HepG2 (cell line): ENCODE results near the gene HTATIP2. TPM values are rescaled to one million over a fixed set of nuclear protein-coding genes. Genes with fewer than 3 reads are reported as not detected.

Experiments used
- ATAC-seq: fragments of 200-7000 bp; cut with Tn5 transposase; 3 replicates; pipeline ENCODE4 v1.9.1; 2020; ENCODE audit warnings: mild to moderate bottlenecking, moderate library complexity
- BruUV-seq: library from RNA; stranded (reverse); fragments of 400-500 nt; replicated peaks from 2 replicates; lab custom pipeline; 2021; lab: Mats Ljungman, UMichigan
- CTCF ChIA-PET: fragments of 300-600 bp; formaldehyde crosslinking; extraction: SDS; loops from one replicate; lab custom pipeline; 2021; ENCODE audit warnings: low total read pairs, inconsistent platforms, low intra/inter-chr PET ratio; lab: Yijun Ruan, JAX
- POLR2A ChIA-PET: fragments of 350-600 bp; sonication (Branson Sonifier 250); formaldehyde crosslinking; loops from one replicate; lab custom pipeline; 2020; ENCODE audit warnings: antibody characterized with exemption, inconsistent platforms; lab: Yijun Ruan, JAX
- DNase-seq: peaks from one replicate; pipeline ENCODE4 v3.0.0-alpha.2; 2015; ENCODE audit warnings: low spot score
- FAIRE-seq: peaks from 3 replicates; lab custom pipeline; 2011; peaks lifted over from hg19 to GRCh38; lab: Jason Lieb, UNC
- H2AFZ ChIP-seq: one replicate; pipeline ENCODE4 v1.6.1; 2011; ENCODE audit warnings: low read length, inconsistent platforms
- H3K27ac ChIP-seq: fragments of 300-600 bp; 3 replicates; pipeline ENCODE4 v1.8.0; 2011; ENCODE audit warnings: mixed run types, mild to moderate bottlenecking, mixed read lengths, low read length, inconsistent platforms; ENCODE audit not compliant: insufficient read depth; ENCODE audit errors: extremely low read length
- H3K27me3 ChIP-seq, 2 experiments: fragments of 200-600 bp in 1 of 2; 2 replicates in 1 of 2; 3 replicates in 1 of 2; pipeline versions ENCODE4 v1.6.0 to v1.8.0; 2011; ENCODE audit warnings: low read length in 2 of 2, mild to moderate bottlenecking in 2 of 2, moderate library complexity in 2 of 2, inconsistent platforms in 1 of 2; ENCODE audit not compliant: insufficient read depth in 2 of 2, control insufficient read depth in 1 of 2
- H3K36me3 ChIP-seq, 2 experiments: fragments of 200-600 bp in 1 of 2; replicated peaks in 1 of 2; 2 replicates in 1 of 2; 3 replicates in 1 of 2; pipeline versions ENCODE4 v1.5.1 to v1.8.0; 2011; ENCODE audit warnings: low read length in 2 of 2, inconsistent platforms in 1 of 2; ENCODE audit not compliant: insufficient read depth in 2 of 2, control insufficient read depth in 1 of 2
- H3K4me1 ChIP-seq: 2 replicates; pipeline ENCODE4 v1.5.1; 2012; ENCODE audit warnings: low read length, inconsistent platforms; ENCODE audit not compliant: insufficient read depth
- H3K4me2 ChIP-seq: 2 replicates; pipeline ENCODE4 v1.6.0; 2011; ENCODE audit warnings: low read depth, low read length, inconsistent platforms
- H3K4me3 ChIP-seq, 3 experiments: fragments of 200-600 bp in 1 of 3; sonication (generic), shearing (Covaris generic) in 1 of 3; replicated peaks in 1 of 3; 2 replicates each; pipeline ENCODE4 v1.5.1; 2011 to 2016; ENCODE audit warnings: low read length in 3 of 3, inconsistent platforms in 2 of 3, low read depth in 2 of 3, mild to moderate bottlenecking in 2 of 3, control low read depth in 1 of 3, mixed read lengths in 1 of 3; ENCODE audit not compliant: insufficient read depth in 1 of 3
- H3K79me2 ChIP-seq: one replicate; pipeline ENCODE4 v1.6.1; 2011; ENCODE audit warnings: low read length, inconsistent platforms; ENCODE audit not compliant: insufficient read depth
- H3K9ac ChIP-seq: 2 replicates; pipeline ENCODE4 v1.6.0; 2011; ENCODE audit warnings: mild to moderate bottlenecking, low read depth, low read length, inconsistent platforms; ENCODE audit not compliant: insufficient read depth
- H3K9me3 ChIP-seq: 2 replicates; pipeline ENCODE4 v1.5.1; 2012; ENCODE audit warnings: mild to moderate bottlenecking, low read length
- H4K20me1 ChIP-seq: 2 replicates; pipeline ENCODE4 v1.6.0; 2011; ENCODE audit warnings: inconsistent platforms, mild to moderate bottlenecking, low read length, moderate library complexity; ENCODE audit not compliant: insufficient read depth
- GMEB1 ChIP-seq: sonication (generic); formaldehyde crosslinking; IDR thresholded peaks from 2 replicates; pipeline ENCODE4 v1.5.1; 2020; ENCODE audit warnings: missing genetic modification reagents, mild to moderate bottlenecking, borderline replicate concordance
- HNRNPH1 ChIP-seq: fragments of 200-400 bp; formaldehyde crosslinking; optimal IDR thresholded peaks from 2 replicates; pipeline ENCODE3; 2017; ENCODE audit warnings: mild to moderate bottlenecking, low read depth, low read length
- IKZF4 ChIP-seq: sonication (generic); formaldehyde crosslinking; IDR thresholded peaks from 2 replicates; pipeline ENCODE4 v1.5.1; 2020; ENCODE audit warnings: borderline replicate concordance, mild to moderate bottlenecking, low read depth, missing genetic modification reagents; ENCODE audit errors: not compliant biosample characterization
- MATR3 ChIP-seq: sonication (generic); formaldehyde crosslinking; IDR thresholded peaks from 2 replicates; pipeline ENCODE4 v1.4.0; 2020; ENCODE audit warnings: missing genetic modification reagents
- MTF1 ChIP-seq: sonication (generic); formaldehyde crosslinking; IDR thresholded peaks from 2 replicates; pipeline ENCODE4 v1.5.0; 2020; ENCODE audit warnings: missing genetic modification reagents
- SOX6 ChIP-seq, 2 experiments: fragments of 450-650 bp in 1 of 2; sonication (generic) in 1 of 2; formaldehyde crosslinking in 1 of 2; IDR thresholded peaks; 2 replicates each; pipeline versions ENCODE4 v1.4.0 to v1.6.1; 2017 to 2020; ENCODE audit warnings: antibody characterized with exemption in 1 of 2, mild to moderate bottlenecking in 1 of 2, missing genetic modification reagents in 1 of 2
- SP1 ChIP-seq, 2 experiments: fragments of 450-650 bp in 1 of 2; sonication (generic) in 1 of 2; formaldehyde crosslinking in 1 of 2; IDR thresholded peaks; 2 replicates each; pipeline versions ENCODE4 v1.4.0 to v1.6.1; 2016 to 2020; ENCODE audit warnings: missing genetic modification reagents in 1 of 2
- TIGD3 ChIP-seq: sonication (generic); formaldehyde crosslinking; IDR thresholded peaks from 2 replicates; pipeline ENCODE4 v1.5.1; 2020; ENCODE audit warnings: mild to moderate bottlenecking, missing genetic modification reagents, borderline replicate concordance
- TP53 ChIP-seq: sonication (generic); formaldehyde crosslinking; conservative IDR thresholded peaks from 2 replicates; pipeline ENCODE4 v1.4.0; 2020; ENCODE audit warnings: missing genetic modification reagents
- TSC22D2 ChIP-seq: sonication (generic); formaldehyde crosslinking; IDR thresholded peaks from 2 replicates; pipeline ENCODE4 v1.5.1; 2020; ENCODE audit warnings: missing genetic modification reagents, mild to moderate bottlenecking, borderline replicate concordance
- ZNF17 ChIP-seq: sonication (generic); formaldehyde crosslinking; IDR thresholded peaks from 2 replicates; pipeline ENCODE4 v1.5.0; 2020; ENCODE audit warnings: mild to moderate bottlenecking, missing genetic modification reagents
- ZNF256 ChIP-seq: sonication (generic); formaldehyde crosslinking; conservative IDR thresholded peaks from 2 replicates; pipeline ENCODE4 v1.4.0; 2020; ENCODE audit warnings: missing genetic modification reagents
- ZNF329 ChIP-seq: sonication (generic); formaldehyde crosslinking; IDR thresholded peaks from 2 replicates; pipeline ENCODE4 v1.9.0; 2021; ENCODE audit warnings: low read depth, mild to moderate bottlenecking, missing genetic modification reagents
- ZNF44 ChIP-seq: sonication (generic); formaldehyde crosslinking; IDR thresholded peaks from 2 replicates; pipeline ENCODE4 v1.5.1; 2020; ENCODE audit warnings: mild to moderate bottlenecking, missing genetic modification reagents
- ZNF441 ChIP-seq: sonication (generic); formaldehyde crosslinking; IDR thresholded peaks from 2 replicates; pipeline ENCODE4 v1.7.0; 2021; ENCODE audit warnings: missing genetic modification reagents, borderline replicate concordance
- ZNF619 ChIP-seq: sonication (generic); formaldehyde crosslinking; IDR thresholded peaks from 2 replicates; pipeline ENCODE4 v1.4.0; 2020; ENCODE audit warnings: mild to moderate bottlenecking, missing genetic modification reagents
- ZNF678 ChIP-seq: sonication (generic); formaldehyde crosslinking; IDR thresholded peaks from 2 replicates; pipeline ENCODE4 v1.4.0; 2020; ENCODE audit warnings: mild to moderate bottlenecking, missing genetic modification reagents
- in situ Hi-C: cut with HindIII; loops from 2 replicates; pipeline ENCODE4 v1.10.0; 2017; ENCODE audit warnings: low pct_unique_long_range_greater_than_20kb; ENCODE audit not compliant: extremely low pct_ligation_motif_present
- intact Hi-C: fragments of 100-400 bp; cut with micrococcal nuclease; formaldehyde crosslinking; loops from one replicate; pipeline ENCODE4 v1.10.0; 2022; ENCODE audit not compliant: unreplicated experiment
- polyA plus RNA-seq, 8 experiments: library from polyadenylated mRNA; depleted of rRNA in 3 of 8; stranded (reverse) in 7 of 8; unstranded in 1 of 8; fragments of >200 nt; fragmentation: Illumina TruSeq in 4 of 8; extraction: Trizol in 4 of 8; gene quantifications; 2 replicates each; pipeline versions ENCODE4 v1.2.1 to v1.2.3, GENCODE V29; 2011 to 2016; ENCODE audit warnings: low read depth in 4 of 8, missing spikeins in 1 of 8, mixed read lengths in 1 of 8; ENCODE audit not compliant: insufficient read depth in 1 of 8
- total RNA-seq, 5 experiments: library from RNA; depleted of rRNA; stranded (reverse); fragments of >200 nt; fragmentation: Illumina TruSeq; extraction: Trizol; gene quantifications; 2 replicates each; pipeline ENCODE4 v1.2.3, GENCODE V29; 2016; ENCODE audit warnings: low read depth in 1 of 5
- TF ChIP-seq, protein P1 (sequence below): sonication (generic); formaldehyde crosslinking; IDR thresholded peaks from 2 replicates; pipeline ENCODE4 v1.4.0; 2020; ENCODE audit warnings: missing genetic modification reagents

Gene HTATIP2
- total and polyA plus RNA-seq, 2 of the 13 experiments (the other 11 are each of a cell fraction or from before 2014, with no cell fraction given) = not detected

GRCh38 chr11:20369826-20370225 lies 6.3 kb downstream of the HTATIP2 start:
- Histone ChIP-seq H3K4me3 (no peak overlapping the region), H3K27me3 (no peaks in the 10 kb centered on the region; a peak in 2 of 5 replicates), H3K9me3 (no peaks in the 10 kb centered on the region), H2AFZ (no peak overlapping the region), H3K4me1 (peaks cover 17% of the 10 kb centered on the region), H3K36me3 (no peaks in the 10 kb centered on the region), H3K79me2 (no peaks in the 10 kb centered on the region), H3K27ac (no peak overlapping the region), H4K20me1 (no peaks in the 10 kb centered on the region), H3K4me2 (no peak overlapping the region), H3K9ac (no peak overlapping the region)
- ATAC-seq (no peak), DNase-seq (no peak), FAIRE-seq (no peak)
- ChIA-PET POLR2A (no interaction called here), CTCF (no interaction called here)
- in situ Hi-C loops (no loop called here), intact Hi-C loops (no loop called here)
- no TSS peak for BruUV-seq
- TF ChIP-seq TP53 (CRISPR knock-in tag) = no peak
- TF ChIP-seq, protein P1, sequence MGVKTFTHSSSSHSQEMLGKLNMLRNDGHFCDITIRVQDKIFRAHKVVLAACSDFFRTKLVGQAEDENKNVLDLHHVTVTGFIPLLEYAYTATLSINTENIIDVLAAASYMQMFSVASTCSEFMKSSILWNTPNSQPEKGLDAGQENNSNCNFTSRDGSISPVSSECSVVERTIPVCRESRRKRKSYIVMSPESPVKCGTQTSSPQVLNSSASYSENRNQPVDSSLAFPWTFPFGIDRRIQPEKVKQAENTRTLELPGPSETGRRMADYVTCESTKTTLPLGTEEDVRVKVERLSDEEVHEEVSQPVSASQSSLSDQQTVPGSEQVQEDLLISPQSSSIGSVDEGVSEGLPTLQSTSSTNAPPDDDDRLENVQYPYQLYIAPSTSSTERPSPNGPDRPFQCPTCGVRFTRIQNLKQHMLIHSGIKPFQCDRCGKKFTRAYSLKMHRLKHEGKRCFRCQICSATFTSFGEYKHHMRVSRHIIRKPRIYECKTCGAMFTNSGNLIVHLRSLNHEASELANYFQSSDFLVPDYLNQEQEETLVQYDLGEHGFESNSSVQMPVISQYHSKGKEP = no peak
- no peak for TF ChIP-seq MTF1 (CRISPR knock-in tag)
- TF ChIP-seq ZNF17 (CRISPR knock-in tag) = no peak
- TF ChIP-seq GMEB1 (CRISPR knock-in tag) = no peak
- TF ChIP-seq MATR3 (CRISPR knock-in tag) = no peak
- TF ChIP-seq SOX6 (IDR thresholded peaks at IDR 0.05) = no peak
- TF ChIP-seq SOX6 (CRISPR knock-in tag; IDR thresholded peaks at IDR 0.05) = no peak
- TF ChIP-seq ZNF441 = no peak
- TF ChIP-seq ZNF44 = no peak
- TF ChIP-seq ZNF329 (CRISPR knock-in tag) = no peak
- no peak for TF ChIP-seq IKZF4 (CRISPR knock-in tag)
- TF ChIP-seq ZNF678 = no peak
- no peak for TF ChIP-seq TIGD3
- TF ChIP-seq TSC22D2 (CRISPR knock-in tag) = no peak
- no peak for TF ChIP-seq HNRNPH1
- no peak for TF ChIP-seq ZNF256
- TF ChIP-seq SP1 (IDR thresholded peaks at IDR 0.05) = no peak
- no peak for TF ChIP-seq SP1 (CRISPR knock-in tag; IDR thresholded peaks at IDR 0.05)
- TF ChIP-seq ZNF619 = no peak
